DND-41 (cell line): Measurements from ENCODE around the gene ZFP82.

Source experiments
- ATAC-seq: fragments of 200-7000 bp; cut with Tn5 transposase; 3 replicates; pipeline ENCODE4 v1.9.1; 2021; ENCODE audit warnings: low read depth; ENCODE audit not compliant: insufficient read depth
- DNase-seq: peaks from one replicate; pipeline ENCODE4 v3.0.0-alpha.2; 2020
- H2AFZ ChIP-seq: 2 replicates; pipeline ENCODE4 v1.6.0; 2012; ENCODE audit warnings: low read depth, low read length
- H3K27ac ChIP-seq: 2 replicates; pipeline ENCODE4 v1.5.1; 2012; ENCODE audit warnings: low read length, inconsistent platforms
- H3K27me3 ChIP-seq: fragments of 200-600 bp; sonication (generic); 2 replicates; pipeline ENCODE4 v1.6.0; 2012; ENCODE audit warnings: low read length, mild to moderate bottlenecking, inconsistent platforms; ENCODE audit not compliant: insufficient read depth, poor library complexity
- H3K36me3 ChIP-seq: 2 replicates; pipeline ENCODE4 v1.5.1; 2012; ENCODE audit warnings: low read length, inconsistent platforms; ENCODE audit not compliant: insufficient read depth
- H3K4me1 ChIP-seq: 2 replicates; pipeline ENCODE4 v1.5.1; 2012; ENCODE audit warnings: mild to moderate bottlenecking, low read length; ENCODE audit not compliant: insufficient read depth
- H3K4me2 ChIP-seq: 2 replicates; pipeline ENCODE4 v1.6.0; 2012; ENCODE audit warnings: mild to moderate bottlenecking, moderate library complexity, low read length, inconsistent platforms; ENCODE audit not compliant: insufficient read depth
- H3K4me3 ChIP-seq, 2 experiments: fragments of 200-600 bp in 1 of 2; shearing (Covaris generic) in 1 of 2; 2 replicates each; pipeline ENCODE4 v1.5.1; 2012 to 2016; ENCODE audit warnings: inconsistent platforms in 2 of 2, low read length in 2 of 2, mild to moderate bottlenecking in 2 of 2, low read depth in 1 of 2, moderate library complexity in 1 of 2
- H3K79me2 ChIP-seq: 2 replicates; pipeline ENCODE4 v1.6.0; 2012; ENCODE audit warnings: low read length, inconsistent platforms; ENCODE audit not compliant: insufficient read depth
- H3K9ac ChIP-seq: 2 replicates; pipeline ENCODE4 v1.6.0; 2012; ENCODE audit warnings: low read depth, mild to moderate bottlenecking, inconsistent platforms, low read length, moderate library complexity
- H3K9me3 ChIP-seq: 2 replicates; pipeline ENCODE4 v1.5.1; 2012; ENCODE audit warnings: low read length, moderate library complexity, mild to moderate bottlenecking, inconsistent platforms; ENCODE audit not compliant: insufficient read depth, severe bottlenecking
- H4K20me1 ChIP-seq: 2 replicates; pipeline ENCODE4 v1.6.0; 2012; ENCODE audit warnings: low read length; ENCODE audit not compliant: insufficient read depth
- CTCF ChIP-seq: IDR thresholded peaks from 2 replicates; pipeline ENCODE4 v1.5.1; 2012; ENCODE audit warnings: borderline replicate concordance, low read length, moderate library complexity, mild to moderate bottlenecking; ENCODE audit not compliant: poor library complexity, severe bottlenecking; ENCODE audit errors: extremely low read depth
- EZH2 ChIP-seq: IDR thresholded peaks from 3 replicates; pipeline ENCODE4 v1.6.1; 2012; ENCODE audit warnings: borderline replicate concordance, low read depth, mild to moderate bottlenecking, moderate library complexity, low read length, inconsistent platforms; ENCODE audit not compliant: severe bottlenecking

Gene ZFP82

DNA sequence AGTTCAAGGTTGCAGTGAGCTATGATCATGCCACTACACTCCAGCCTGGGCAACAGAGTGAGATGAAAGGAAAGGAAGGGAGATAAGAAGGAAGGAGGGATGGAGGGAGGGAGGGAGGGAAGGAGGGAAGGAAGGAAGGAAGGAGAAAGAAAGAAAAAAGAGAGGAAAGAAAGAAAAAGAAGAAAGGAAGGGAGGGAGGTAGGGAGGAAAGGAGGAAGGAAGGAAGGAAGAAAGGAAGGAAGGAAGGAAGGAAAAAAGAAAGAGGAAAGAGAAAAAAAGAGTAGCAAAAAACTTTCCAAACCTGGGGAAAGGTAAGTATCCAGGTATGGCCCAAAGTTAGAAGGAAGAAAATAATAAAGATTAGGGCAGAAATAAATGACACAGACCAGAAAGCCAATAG lies 46.6 kb downstream of the ZFP82 start:
- no peak overlapping the region for H2AFZ ChIP-seq
- no peak for ATAC-seq
- 0 out of 2 replicates have a peak, but pooled peaks cover 7% of the 10 kb centered on the region for H4K20me1 ChIP-seq
- H3K4me3 ChIP-seq: no peak overlapping the region
- DNase-seq: no peak
- no peak for TF ChIP-seq EZH2
- TF ChIP-seq CTCF: no peak
- H3K4me2 ChIP-seq: no peak overlapping the region
- no peak overlapping the region for H3K9ac ChIP-seq
- H3K27me3 ChIP-seq: no peaks in the 10 kb centered on the region
- H3K9me3 ChIP-seq: peaks cover 2% of the 10 kb centered on the region
- H3K36me3 ChIP-seq: peaks cover 31% of the 10 kb centered on the region
- H3K4me1 ChIP-seq: peaks cover 5% of the 10 kb centered on the region
- H3K27ac ChIP-seq: no peak overlapping the region
- peaks cover 70% of the 10 kb centered on the region for H3K79me2 ChIP-seq

DNA sequence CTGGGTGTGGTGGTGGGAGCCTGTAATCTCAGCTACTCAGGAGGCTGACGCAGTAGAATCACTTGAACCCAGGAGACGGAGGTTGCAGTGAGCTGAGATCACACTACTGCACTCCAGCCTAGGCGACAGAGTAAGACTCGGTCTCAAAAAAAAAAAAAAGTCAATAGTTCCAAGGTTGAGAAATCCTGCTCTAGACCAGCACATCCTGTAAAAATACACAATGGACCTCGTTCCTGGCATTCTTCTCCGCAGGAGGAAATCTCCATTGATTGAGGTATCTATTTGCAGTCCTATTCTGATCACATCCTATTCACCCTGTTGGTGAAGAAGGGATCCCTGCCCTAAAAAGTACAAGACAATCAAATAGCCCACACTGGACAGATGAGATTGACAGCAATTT lies 54.6 kb downstream of the ZFP82 start:
- Histone ChIP-seq H4K20me1 (no peaks in the 10 kb centered on the region), H3K79me2 (peaks cover 7% of the 10 kb centered on the region), H3K9me3 (no peaks in the 10 kb centered on the region), H2AFZ (no peak overlapping the region), H3K4me2 (no peak overlapping the region), H3K27ac (no peak overlapping the region), H3K9ac (no peak overlapping the region), H3K36me3 (peaks cover 80% of the 10 kb centered on the region), H3K4me1 (no peaks in the 10 kb centered on the region), H3K27me3 (no peaks in the 10 kb centered on the region), H3K4me3 (no peak overlapping the region)
- no peak for DNase-seq
- ATAC-seq: no peak
- TF ChIP-seq CTCF (no peak), EZH2 (no peak)
